IPS-15b (cell line): ENCODE data around the gene LRP2.
"Not testable (repeated sequence)": the region's sequence is repeated elsewhere in the genome, so short reads cannot be mapped to it uniquely, and the experiment has no call there.

ENCODE experiments used
- H3K27me3 ChIP-seq: one replicate; pipeline ENCODE4 v1.6.1; 2013; ENCODE audit warnings: low read length; ENCODE audit not compliant: control insufficient read depth, insufficient read depth
- H3K36me3 ChIP-seq: one replicate; pipeline ENCODE4 v1.6.1; 2013; ENCODE audit warnings: low read length; ENCODE audit not compliant: control insufficient read depth, insufficient read depth
- H3K4me1 ChIP-seq: one replicate; pipeline ENCODE4 v1.6.1; 2013; ENCODE audit warnings: mild to moderate bottlenecking, low read length; ENCODE audit not compliant: control insufficient read depth, insufficient read depth
- H3K4me3 ChIP-seq: one replicate; pipeline ENCODE4 v1.5.1; 2013; ENCODE audit warnings: low read depth, low read length
- H3K9ac ChIP-seq: one replicate; pipeline ENCODE4 v1.6.1; 2013; ENCODE audit warnings: low read depth, mild to moderate bottlenecking, low read length
- H3K9me3 ChIP-seq: one replicate; pipeline ENCODE4 v1.6.1; 2013; ENCODE audit warnings: mild to moderate bottlenecking, low read length; ENCODE audit not compliant: control insufficient read depth, insufficient read depth

The LRP2 gene

DNA sequence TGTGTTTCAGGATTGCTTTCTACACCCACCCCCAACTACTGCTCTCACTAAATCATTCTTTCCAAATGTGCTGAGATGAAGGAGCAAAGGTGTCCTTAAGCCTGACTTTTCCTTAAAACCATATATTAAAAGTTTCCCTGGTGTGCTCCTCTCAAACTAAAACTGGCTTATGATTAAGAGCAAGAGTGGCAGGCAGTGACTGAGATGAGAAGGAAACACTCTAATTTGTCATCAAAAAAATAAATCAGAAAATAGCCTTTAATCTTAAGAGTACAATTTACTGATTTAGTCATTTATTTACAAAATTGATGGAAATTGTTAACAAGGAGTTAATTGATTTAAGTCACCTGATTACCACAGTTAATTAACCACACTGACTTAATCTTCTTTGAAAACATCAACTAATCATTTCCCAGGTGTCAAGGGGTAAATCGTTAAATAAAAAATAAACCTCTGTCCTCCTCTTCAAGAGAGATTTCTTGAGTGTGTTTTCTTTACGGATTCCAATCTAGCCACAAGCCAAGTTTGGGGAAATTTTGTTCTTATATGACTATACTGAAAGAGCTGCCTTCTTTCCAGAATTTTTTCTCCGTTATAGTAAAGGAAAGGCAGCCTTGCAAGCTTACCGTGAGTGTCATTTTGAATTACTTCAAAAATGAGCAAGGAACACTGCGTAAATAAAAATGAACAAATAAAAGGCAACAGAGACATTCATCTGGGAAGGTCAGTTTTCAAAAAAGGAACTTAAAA is 17.4 kb downstream of the LRP2 start:
- H3K36me3 ChIP-seq, result no peaks in the 10 kb centered on the region
- no peaks in the 10 kb centered on the region for H3K27me3 ChIP-seq

GRCh38 chr2:169343202-169343601 is 19.1 kb downstream of the LRP2 start:
- Histone ChIP-seq H3K9ac (no peak overlapping the region), H3K4me1 (no peaks in the 10 kb centered on the region), H3K9me3 (no peaks in the 10 kb centered on the region), H3K4me3 (no peak overlapping the region), H3K27me3 (no peaks in the 10 kb centered on the region), H3K36me3 (no peaks in the 10 kb centered on the region)

More for the DNA sequence above, 17.4 kb downstream of the LRP2 start:
- Histone ChIP-seq H3K4me1 (no peaks in the 10 kb centered on the region), H3K9me3 (no peaks in the 10 kb centered on the region), H3K9ac (no peak overlapping the region), H3K4me3 (no peak overlapping the region)

DNA sequence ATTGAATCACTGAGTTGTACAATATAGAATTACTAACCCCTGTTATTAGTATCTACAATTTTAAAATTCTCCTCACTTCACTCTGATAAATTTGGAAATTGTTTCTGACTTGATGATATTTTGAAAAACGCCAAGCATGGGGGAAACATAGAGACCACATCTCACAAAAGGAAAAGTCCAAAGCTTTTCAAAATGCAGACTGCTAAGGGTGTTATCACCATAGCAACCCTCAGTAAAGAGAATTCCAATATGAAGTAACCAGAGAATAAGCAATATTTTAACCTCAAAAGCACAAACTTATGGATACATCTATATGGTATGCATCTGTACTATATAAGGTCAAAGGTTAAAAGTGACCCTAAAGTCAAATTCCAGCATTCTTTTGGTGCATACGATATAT is 22.7 kb downstream of the LRP2 start:
- H3K4me3 ChIP-seq, result no peak overlapping the region
- H3K9me3 ChIP-seq, result no peaks in the 10 kb centered on the region
- no peaks in the 10 kb centered on the region for H3K36me3 ChIP-seq
- no peak overlapping the region for H3K9ac ChIP-seq
- H3K27me3 ChIP-seq, result no peaks in the 10 kb centered on the region
- no peaks in the 10 kb centered on the region for H3K4me1 ChIP-seq

DNA sequence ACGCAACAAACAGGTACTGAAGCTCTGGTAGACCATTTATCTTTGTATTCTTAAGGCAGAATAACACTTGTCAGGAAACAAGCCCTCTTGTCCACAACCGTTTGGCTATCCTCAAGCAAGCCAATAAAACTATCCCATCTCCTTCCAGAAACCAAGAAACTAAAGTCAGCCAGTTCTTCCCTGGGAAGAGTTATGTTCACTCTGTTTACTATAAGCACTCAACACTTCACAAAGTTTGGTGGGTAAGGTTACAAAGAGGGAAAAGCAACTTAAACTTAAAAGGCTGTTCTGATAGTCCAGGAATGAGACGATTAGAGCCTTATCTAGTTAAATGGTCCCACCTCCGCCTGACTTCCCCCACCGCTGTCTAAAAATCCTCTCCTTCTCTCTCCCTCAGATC is 25.6 kb downstream of the LRP2 start:
- Histone ChIP-seq H3K36me3 (no peaks in the 10 kb centered on the region), H3K4me1 (no peaks in the 10 kb centered on the region), H3K4me3 (no peak overlapping the region), H3K27me3 (no peaks in the 10 kb centered on the region), H3K9me3 (no peaks in the 10 kb centered on the region), H3K9ac (no peak overlapping the region)

- no peak overlapping the region for H3K4me3 ChIP-seq
- H3K9ac ChIP-seq, result no peak overlapping the region
- no peaks in the 10 kb centered on the region for H3K4me1 ChIP-seq
- no peaks in the 10 kb centered on the region for H3K36me3 ChIP-seq
- H3K9me3 ChIP-seq, result no peaks in the 10 kb centered on the region
- no peaks in the 10 kb centered on the region for H3K27me3 ChIP-seq
Measured at GRCh38 chr2:169330555-169331198, 31.7 kb downstream of the LRP2 start.

GRCh38 chr2:169329688-169330554 is 32.4 kb downstream of the LRP2 start:
- H3K4me3 ChIP-seq, result no peak overlapping the region
- H3K27me3 ChIP-seq, result no peaks in the 10 kb centered on the region
- no peaks in the 10 kb centered on the region for H3K36me3 ChIP-seq
- H3K4me1 ChIP-seq, result no peaks in the 10 kb centered on the region
- no peak overlapping the region for H3K9ac ChIP-seq
- no peaks in the 10 kb centered on the region for H3K9me3 ChIP-seq

GRCh38 chr2:169328785-169329184 is 33.5 kb downstream of the LRP2 start:
- Histone ChIP-seq H3K4me3 (no peak overlapping the region), H3K36me3 (no peaks in the 10 kb centered on the region), H3K9me3 (no peaks in the 10 kb centered on the region), H3K9ac (no peak overlapping the region), H3K27me3 (no peaks in the 10 kb centered on the region), H3K4me1 (no peaks in the 10 kb centered on the region)

GRCh38 chr2:169327837-169328236 is 34.5 kb downstream of the LRP2 start:
- not testable (repeated sequence) for H3K4me1 ChIP-seq, H3K4me3 ChIP-seq, H3K9me3 ChIP-seq, H3K27me3 ChIP-seq, H3K36me3 ChIP-seq, H3K9ac ChIP-seq

DNA sequence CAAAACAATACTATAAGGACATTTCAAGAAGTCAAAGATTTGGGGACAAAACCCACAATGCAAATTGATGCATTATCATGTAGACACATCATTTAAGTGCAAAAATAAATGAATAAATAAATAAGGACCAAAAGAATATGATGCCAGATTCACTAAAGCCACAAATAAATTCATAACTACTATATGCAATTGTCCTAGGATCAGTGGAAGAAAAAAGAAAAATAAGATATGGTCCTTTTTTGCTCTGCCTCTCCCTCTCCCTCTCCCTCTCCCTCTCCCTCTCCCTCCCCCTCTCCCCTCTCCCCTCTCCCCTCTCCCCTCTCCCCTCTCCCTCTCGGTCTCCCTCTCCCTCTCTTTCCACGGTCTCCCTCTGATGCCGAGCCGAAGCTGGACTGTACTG is 36.4 kb downstream of the LRP2 start:
- H3K4me3 ChIP-seq, H3K9me3 ChIP-seq, H3K4me1 ChIP-seq, H3K27me3 ChIP-seq, H3K36me3 ChIP-seq, H3K9ac ChIP-seq: not testable (repeated sequence)

GRCh38 chr2:169324581-169325260 is 37.6 kb downstream of the LRP2 start:
- Histone ChIP-seq H3K9me3 (no peaks in the 10 kb centered on the region), H3K4me3 (no peak overlapping the region), H3K36me3 (no peaks in the 10 kb centered on the region), H3K9ac (no peak overlapping the region), H3K4me1 (no peaks in the 10 kb centered on the region), H3K27me3 (no peaks in the 10 kb centered on the region)

- no peaks in the 10 kb centered on the region for H3K27me3 ChIP-seq
- no peak overlapping the region for H3K9ac ChIP-seq
- no peaks in the 10 kb centered on the region for H3K9me3 ChIP-seq
- H3K36me3 ChIP-seq, result no peaks in the 10 kb centered on the region
- H3K4me1 ChIP-seq, result no peaks in the 10 kb centered on the region
- H3K4me3 ChIP-seq, result no peak overlapping the region
Measured at GRCh38 chr2:169323841-169324240, 38.5 kb downstream of the LRP2 start.
